ENCODE measurements around the gene MAT2B.
A peak's percentile ranks its signal among the peaks of the same experiment; 100 is the strongest.

MAT2B gene

DNA sequence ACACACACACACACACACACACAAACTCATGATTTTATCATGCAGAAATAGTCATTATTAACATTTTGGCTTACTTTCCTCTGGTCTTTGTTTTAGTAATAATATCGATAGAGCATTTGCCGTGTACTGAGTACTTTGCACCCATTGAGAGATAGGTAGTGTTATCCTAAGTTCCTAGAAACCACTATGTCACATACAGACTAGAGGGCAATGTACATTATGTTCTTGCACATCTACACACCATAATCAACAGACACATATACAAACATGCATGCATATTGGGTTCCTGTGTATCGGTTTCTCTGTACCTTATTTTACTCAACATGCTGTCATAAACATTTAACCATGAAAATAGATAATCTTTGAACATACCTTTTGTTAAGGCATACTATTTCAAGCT, 45.7 kb downstream of the MAT2B start:
- no peak for DNase-seq (ENCODE audit: low read depth)

DNA sequence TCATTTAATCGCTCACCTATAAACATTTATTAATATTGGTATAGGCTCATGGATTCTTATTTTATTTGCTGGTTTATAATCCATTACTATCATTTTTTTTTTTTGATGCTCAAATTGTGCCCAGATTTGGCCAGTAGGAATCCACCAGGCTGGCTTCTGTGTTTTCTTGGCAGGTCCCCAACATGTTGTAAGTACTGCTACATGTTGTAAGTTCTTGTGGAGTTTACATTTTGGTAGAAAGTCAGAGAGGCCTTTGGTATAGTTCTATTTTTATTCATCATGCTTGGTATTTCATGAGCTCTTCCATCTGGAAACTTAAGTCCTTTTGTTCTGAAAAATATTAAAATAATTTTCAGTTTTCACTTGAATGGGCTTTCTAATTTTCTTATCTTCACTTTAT, 47.1 kb downstream of the MAT2B start:
- DNase-seq (ENCODE audit: low read depth): no peak

DNA sequence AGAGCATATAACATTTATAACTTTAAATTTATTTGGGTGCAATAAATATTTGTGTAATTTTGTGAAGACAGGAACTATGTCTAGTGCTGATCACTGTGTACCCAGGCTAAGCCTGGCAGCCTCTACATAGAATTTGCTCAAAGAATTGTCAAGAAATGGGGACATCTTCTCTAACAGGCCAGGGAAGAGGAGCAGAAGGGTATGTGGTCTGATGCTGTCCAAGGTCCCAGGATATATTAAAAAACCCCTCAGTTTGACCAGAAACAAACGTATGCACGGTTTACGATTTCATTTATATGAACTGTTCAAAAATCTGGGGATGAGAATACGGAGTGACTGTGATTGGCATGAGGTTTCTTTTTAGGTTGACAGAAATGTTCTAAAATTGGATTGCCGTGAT, 55.9 kb downstream of the MAT2B start:
- no peak for DNase-seq (ENCODE audit: low read depth)

DNA sequence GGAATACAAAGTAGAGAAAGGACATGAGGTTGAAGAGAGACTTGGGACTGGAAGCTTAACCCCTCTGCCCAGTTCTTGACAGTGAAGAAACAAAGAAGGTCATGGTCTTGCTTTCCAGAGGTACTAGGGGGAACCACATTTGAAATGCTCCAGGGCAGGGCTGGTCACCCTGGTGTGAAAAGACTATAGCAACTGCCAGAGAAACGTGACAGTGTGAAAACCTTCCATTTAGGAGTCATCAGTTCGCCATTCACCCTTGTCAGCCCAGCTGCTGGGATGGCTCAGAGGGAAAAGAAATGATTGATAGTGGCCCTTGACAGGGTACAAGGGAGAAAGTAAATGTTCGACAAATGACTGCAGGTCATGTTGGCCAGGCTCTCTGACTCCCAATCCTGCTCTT, 56.7 kb downstream of the MAT2B start:
- no peak for DNase-seq (ENCODE audit: low read depth)

DNA sequence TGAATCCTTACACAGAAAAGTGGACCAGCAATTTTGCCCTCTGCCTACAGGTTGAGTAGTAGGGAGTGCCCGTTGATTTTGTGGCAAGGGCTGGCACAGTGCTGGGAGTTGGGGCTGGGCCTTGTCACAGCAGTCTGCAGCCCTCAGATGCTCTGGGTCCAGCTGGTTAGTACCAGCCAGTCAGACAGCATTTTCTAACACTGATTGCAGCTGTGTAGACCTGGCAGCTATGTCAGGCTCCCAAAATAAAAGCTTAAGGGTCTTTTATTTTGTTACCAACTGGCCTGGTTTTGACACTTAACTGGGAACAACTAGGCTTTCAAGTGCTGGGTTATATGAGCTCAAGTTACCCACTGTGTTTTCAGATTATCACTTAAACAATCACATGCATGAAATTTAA, 57.7 kb downstream of the MAT2B start:
- no peak for DNase-seq (ENCODE audit: low read depth)

DNA sequence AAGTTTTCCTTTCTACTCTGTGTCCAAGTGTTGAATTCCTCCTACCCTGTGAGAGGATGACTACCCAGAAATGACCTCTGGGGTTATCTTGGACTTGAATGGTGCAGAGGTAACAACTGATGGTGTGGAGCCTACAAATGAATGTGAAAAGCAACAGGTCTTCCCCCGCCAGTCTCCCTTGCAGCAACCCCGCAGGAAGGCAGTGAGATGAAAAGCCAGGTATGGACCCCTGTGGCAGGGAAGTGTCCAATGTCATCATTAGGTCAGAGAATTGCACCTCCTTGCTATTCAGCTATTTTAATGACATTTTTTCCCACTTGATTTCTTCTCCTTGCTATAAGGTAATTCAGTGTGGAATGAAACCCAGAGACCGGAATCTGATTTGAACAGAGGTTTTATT, 58.5 kb downstream of the MAT2B start:
- DNase-seq (ENCODE audit: low read depth): no peak

DNA sequence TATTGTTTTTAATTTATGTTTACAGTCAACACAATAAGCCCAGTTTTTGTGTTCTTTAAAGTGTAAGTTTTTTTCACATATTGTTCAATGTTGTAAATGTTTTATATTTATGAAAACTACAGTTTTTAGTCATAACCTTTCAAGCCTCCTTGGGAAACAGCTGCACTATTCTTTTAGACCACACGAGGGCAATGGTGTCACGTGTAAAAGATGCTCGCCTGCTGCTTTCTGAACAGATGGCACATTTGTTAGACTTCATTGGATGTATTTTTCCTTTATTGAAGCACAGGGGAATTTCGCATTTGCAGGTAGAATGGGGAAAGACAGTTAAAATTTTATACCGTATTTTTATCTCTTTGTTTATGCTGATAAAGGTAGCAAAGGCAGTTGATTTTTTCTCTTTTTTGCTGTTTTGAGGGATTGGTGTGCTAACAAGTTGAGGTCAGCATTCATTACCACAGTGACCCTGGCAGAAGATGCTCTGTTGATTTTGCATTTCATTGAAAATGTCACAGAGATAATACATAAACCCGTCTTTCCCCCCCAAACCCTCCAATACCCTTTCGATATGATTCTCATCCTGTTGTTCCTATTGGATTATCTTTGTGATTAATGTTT, 59.0 kb downstream of the MAT2B start:
- peak; percentile 38 for DNase-seq (ENCODE audit: low read depth)

DNA sequence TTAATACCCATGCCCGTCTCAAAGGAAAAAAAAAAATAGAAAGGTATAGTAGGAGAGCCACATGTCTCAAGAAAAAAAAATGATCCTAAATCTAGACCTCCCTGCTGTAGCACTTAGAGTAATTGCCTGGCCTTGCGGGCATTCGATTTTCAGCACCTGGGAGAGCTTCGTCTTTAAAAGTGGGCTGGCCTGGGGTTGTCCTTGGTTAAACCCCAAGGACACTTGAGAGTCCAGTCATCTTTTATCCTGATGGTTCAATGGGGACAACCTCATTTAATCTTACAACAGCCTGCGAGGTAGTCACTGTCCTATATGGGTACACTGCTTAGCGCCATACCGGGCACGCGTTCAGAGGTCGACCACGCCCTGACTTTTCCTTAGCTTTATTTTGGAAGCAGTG, 60.1 kb downstream of the MAT2B start:
- no peak for DNase-seq (ENCODE audit: low read depth)

DNA sequence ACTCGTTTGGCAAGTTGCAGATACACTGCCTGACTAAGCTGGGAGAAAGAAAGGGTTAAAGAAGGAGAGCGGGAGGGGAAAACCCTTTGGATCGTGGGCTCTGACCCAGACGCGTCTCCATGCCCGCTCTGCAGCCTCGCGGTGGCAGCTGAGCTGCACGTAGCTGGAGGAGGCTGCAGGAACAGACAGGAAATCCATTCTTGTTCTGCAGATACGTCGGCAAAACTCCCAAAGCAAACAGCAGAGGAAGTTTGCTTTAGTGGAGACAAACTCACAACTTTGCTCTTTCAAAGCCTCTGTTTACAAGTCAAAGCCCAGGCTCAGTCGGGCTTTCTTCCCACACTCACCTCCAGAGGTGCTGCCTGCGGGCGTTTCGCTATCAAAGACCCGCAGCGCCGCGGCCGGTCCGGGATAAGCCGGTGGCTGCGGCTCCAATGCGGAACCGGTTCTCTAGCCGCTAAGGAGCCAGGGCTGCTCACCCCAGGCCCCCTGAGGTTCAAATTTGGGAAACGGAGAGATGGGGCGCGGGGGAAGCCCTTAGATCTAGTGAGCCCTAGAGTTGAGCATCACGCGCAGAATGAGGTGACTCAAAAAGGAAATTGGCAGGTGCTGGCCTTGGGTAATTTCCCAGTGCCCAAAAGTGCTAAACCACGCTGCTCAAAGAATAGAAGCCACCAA, 60.7 kb downstream of the MAT2B start:
- DNase-seq (ENCODE audit: low read depth): no peak

DNA sequence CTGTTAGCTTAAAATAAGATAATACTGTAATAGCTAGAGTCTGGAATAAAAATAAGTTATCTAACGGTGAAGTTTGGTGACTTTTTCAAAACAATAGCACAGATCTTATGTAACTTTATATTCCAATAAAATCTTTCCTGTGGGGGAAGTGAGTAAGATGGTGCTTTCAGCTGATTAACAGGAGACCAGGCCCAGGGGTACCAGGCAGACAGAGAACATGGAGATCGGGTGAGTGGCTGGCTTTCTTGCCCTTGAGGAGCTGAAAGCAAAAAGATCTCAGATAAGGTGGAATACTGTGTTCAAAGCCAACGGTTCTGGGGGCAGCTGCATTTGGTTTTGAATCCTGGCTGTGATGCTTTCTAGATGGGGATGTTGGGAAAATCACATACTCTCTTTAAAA, 61.3 kb downstream of the MAT2B start:
- no peak for DNase-seq (ENCODE audit: low read depth)

DNA sequence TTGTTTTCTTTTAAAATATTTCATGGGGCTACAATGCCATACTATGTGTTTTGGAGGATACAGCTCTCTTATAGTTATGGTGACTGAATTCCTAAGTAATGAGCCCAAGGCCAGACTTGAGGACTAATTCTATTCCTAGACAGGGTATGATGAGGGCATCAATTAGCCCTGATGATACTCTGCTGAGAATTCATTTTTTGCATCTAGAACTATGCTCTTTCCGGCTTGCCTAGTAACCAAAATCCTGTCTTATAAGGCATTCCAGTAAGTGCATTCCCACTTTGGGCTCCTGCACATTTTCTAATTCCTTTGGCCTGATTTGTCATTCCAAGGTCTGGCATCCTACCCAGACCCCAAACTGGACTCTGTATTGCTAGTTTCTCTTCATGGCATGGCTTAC, 62.4 kb downstream of the MAT2B start:
- no peak for DNase-seq (ENCODE audit: low read depth)
